ENCODE results near the gene C7orf57.

Gene C7orf57

DNA sequence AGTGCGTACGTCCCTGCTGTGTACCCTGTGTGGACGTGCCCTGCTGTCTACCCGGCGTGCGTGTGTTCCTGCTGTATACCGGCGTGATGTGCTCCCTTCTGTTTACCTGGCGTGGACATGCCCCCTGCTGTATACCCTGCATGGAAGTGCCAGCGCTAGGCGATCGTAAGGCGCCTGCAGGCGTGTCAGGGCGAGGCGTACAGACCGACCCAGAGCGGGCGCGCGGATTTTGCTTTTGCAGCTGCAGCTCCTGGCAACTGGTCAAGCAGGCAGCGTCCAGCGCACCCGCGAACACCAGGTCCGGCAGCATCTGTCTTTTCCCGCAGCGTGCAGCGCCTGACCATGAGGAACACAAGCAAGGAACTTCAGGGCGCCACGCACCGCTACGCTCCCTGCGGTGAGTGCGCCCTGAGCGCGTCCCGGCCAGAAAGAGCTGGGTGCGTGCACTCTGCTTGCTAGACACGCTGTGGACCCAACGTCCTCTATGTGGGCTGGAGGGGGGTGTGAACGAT, 680 bp downstream of the C7orf57 start:
- TF ChIP-seq, protein P1, sequence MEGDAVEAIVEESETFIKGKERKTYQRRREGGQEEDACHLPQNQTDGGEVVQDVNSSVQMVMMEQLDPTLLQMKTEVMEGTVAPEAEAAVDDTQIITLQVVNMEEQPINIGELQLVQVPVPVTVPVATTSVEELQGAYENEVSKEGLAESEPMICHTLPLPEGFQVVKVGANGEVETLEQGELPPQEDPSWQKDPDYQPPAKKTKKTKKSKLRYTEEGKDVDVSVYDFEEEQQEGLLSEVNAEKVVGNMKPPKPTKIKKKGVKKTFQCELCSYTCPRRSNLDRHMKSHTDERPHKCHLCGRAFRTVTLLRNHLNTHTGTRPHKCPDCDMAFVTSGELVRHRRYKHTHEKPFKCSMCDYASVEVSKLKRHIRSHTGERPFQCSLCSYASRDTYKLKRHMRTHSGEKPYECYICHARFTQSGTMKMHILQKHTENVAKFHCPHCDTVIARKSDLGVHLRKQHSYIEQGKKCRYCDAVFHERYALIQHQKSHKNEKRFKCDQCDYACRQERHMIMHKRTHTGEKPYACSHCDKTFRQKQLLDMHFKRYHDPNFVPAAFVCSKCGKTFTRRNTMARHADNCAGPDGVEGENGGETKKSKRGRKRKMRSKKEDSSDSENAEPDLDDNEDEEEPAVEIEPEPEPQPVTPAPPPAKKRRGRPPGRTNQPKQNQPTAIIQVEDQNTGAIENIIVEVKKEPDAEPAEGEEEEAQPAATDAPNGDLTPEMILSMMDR (IDR thresholded peaks at IDR 0.05) = no peak
- no peak for DNase-seq
- intact Hi-C loops (cut with DNase I; ENCODE audit: low total_unique reads) = loop anchor here (2.0 kb wide), 1 partner anchor 75 kb away; no protein-coding TSS in a partner anchor
- Histone ChIP-seq H3K27me3 (peaks cover 0 to 3% of the 10 kb centered on the region in 2 donors), H3K36me3 (no peaks in the 10 kb centered on the region), H3K4me3 (peak overlapping the region; percentile 46 to 62), H3K4me1 (peaks cover 0 to 17% (median 11%) of the 10 kb centered on the region in 4 donors), H3K9me3 (no peaks in the 10 kb centered on the region), H3K27ac (no peak overlapping the region)

DNA sequence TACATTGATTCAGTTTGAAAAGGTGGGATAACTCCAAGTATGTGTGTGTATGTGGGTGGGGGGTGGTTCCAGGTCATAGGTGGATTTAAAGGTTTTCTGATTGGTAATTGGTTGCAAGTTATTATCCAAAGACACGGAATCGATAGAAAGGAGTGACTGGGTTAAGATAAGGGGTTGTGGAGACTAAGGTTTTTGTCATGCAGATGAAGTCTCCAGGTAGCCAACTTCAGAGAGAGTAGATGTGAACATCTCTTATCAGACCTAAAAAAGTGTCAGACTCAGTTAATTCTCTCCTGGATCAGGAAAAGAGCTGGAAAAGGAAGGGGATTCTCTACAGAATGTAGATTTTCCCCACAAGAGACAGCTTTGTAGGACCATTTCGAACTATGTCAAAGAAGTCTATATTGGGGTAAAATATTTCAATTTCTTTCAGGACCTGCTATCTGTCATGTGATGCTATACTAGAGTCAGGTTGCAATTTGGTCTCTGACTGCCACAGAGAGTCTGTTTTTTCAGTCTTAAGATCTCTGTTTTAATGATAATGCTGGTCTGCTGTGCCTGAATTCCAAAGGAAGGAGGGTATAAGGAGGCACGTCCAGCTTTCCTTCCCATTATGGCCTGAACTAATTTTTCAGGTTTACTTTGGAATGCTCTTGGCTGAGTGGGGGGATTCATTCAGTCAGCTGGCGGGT, 3.6 kb downstream of the C7orf57 start:
- TF ChIP-seq, protein P1 (IDR thresholded peaks at IDR 0.05) = no peak
- intact Hi-C loops (cut with DNase I; ENCODE audit: low total_unique reads) = no loop called here
- H3K4me3 ChIP-seq = no peak overlapping the region

DNA sequence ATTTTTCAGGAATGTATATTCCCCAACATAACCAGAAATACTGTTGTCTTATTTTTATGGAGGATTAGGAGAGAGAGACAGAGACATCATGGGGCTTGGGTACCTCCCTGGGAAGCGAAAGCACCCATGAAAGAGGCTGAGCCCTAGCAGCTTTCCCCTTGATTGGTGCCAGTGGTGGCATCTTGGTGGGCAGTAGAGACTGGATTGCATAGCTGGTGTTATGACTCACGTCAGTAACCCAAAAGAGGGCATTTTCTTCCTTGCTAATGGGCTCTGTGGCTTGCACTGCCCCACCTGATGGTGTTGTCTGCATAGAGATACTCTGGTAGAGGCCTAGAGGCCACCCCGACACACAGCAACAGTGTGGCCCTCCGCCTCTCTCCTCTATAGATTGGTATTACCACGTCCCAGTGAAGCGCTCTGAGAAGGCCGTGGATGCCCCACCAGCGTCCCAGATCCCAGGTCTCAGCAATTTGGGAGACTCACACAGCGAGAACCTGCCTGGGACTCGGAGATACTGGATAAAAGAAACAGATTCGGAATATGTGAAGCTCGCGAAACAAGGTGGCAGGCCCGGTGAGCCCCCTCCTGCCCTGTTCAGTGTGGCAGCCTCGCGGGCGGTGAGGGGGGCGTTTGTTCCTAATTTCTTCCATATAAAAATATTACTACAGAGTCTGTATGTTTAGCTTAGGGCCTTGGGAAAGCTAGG, 5.8 kb downstream of the C7orf57 start:
- Histone ChIP-seq H3K4me3 (no peak overlapping the region), H3K27me3 (peaks cover 0 to 3% of the 10 kb centered on the region in 2 donors), H3K9me3 (no peaks in the 10 kb centered on the region), H3K36me3 (no peaks in the 10 kb centered on the region), H3K27ac (no peak overlapping the region), H3K4me1 (peaks cover 0 to 4% (median 3%) of the 10 kb centered on the region in 4 donors)
- TF ChIP-seq, protein P1 (IDR thresholded peaks at IDR 0.05) = no peak
- intact Hi-C loops (cut with DNase I; ENCODE audit: low total_unique reads) = no loop called here
- no peak for DNase-seq

More for the DNA sequence above, 3.6 kb downstream of the C7orf57 start:
- Histone ChIP-seq H3K36me3 (no peaks in the 10 kb centered on the region), H3K9me3 (no peaks in the 10 kb centered on the region), H3K27ac (no peak overlapping the region), H3K4me1 (peaks cover 0 to 17% (median 11%) of the 10 kb centered on the region in 4 donors), H3K27me3 (peaks cover 0 to 3% of the 10 kb centered on the region in 2 donors)
- DNase-seq = no peak

DNA sequence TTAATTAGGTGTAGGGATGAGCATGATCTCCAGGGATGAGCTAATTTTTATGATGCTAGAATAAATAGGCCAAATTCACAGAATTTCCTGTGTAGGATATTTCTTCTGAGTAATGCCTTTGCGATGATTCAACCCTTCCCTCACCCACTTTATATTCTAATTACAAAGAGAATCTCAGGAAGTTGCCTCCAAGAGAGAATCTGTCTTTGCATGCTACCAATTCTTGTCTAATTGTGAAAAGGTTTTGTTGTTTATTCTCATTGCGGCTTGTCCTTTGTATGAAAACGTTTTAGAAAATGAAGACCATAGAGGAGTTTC, 6.3 kb downstream of the C7orf57 start:
- TF ChIP-seq, protein P1 (IDR thresholded peaks at IDR 0.05) = no peak
- intact Hi-C loops (cut with DNase I; ENCODE audit: low total_unique reads) = no loop called here
- Histone ChIP-seq H3K4me1 (no peaks in the 10 kb centered on the region), H3K27me3 (no peaks in the 10 kb centered on the region), H3K4me3 (no peak overlapping the region), H3K27ac (no peak overlapping the region), H3K9me3 (no peaks in the 10 kb centered on the region), H3K36me3 (no peaks in the 10 kb centered on the region)
- DNase-seq = no peak

DNA sequence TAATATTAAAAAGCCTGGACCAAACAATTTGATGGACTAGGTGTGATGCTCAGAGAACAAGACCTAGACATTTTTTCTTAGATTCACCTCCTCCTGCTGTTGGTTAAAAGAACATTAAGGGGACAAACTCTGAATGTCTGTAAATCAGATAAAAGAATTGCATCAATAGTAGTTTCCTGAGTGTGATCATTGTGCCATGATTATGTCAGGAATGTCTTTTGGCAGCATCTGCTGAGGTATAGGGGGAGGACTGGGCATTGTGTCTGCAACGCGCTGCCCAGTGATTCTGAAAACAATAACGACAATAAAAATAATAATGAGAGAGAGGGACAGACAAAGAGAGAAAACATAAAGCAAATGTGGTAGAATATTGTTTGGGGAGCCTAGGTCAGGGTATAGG, 6.9 kb downstream of the C7orf57 start:
- Histone ChIP-seq H3K27ac (no peak overlapping the region), H3K4me3 (no peak overlapping the region), H3K36me3 (no peaks in the 10 kb centered on the region), H3K9me3 (no peaks in the 10 kb centered on the region), H3K4me1 (no peaks in the 10 kb centered on the region), H3K27me3 (no peaks in the 10 kb centered on the region)
- no peak for DNase-seq
- TF ChIP-seq, protein P1 (IDR thresholded peaks at IDR 0.05) = no peak
- intact Hi-C loops (cut with DNase I; ENCODE audit: low total_unique reads) = no loop called here
